Right ventricle myocardium superior (tissue), 1 donor: ENCODE results near the gene SUGP2. TPM values are rescaled to one million over a fixed set of nuclear protein-coding genes. Genes with fewer than 3 reads are reported as not detected.
"Not testable (repeated sequence)": the region's sequence is repeated elsewhere in the genome, so short reads cannot be mapped to it uniquely, and the experiment has no call there.

Experiments used
- ATAC-seq: fragments of 200-7000 bp; cut with Tn5 transposase; one replicate; pipeline ENCODE4 v1.9.1; 2020; ENCODE audit warnings: mild to moderate bottlenecking; ENCODE audit not compliant: poor library complexity
- DNase-seq: peaks from one replicate; pipeline ENCODE4 v3.0.0-alpha.2; 2020
- intact Hi-C: fragments of 100-400 bp; cut with DNase I; formaldehyde crosslinking; loops from one replicate; pipeline ENCODE4 v1.11.2; 2022
- total RNA-seq: library from RNA; stranded (reverse); fragmentation: NEBNext Ultra II Directional; extraction: Animal tissue kit (Norgen Biotek cat#: 25700); gene quantifications from one replicate; pipeline ENCODE4 v1.2.1, GENCODE V29; 2021
- donor health status: DM: no; HTN: yes; CAD: no; lungs with severe emphysema.

The SUGP2 gene
- total RNA-seq, 1 donor from 2014 or later = 58.8 TPM

GRCh38 chr19:19043881-19044280 lies 10.6 kb upstream of the SUGP2 start:
- no peak for ATAC-seq
- DNase-seq = no peak
- intact Hi-C loops = no loop called here

DNA sequence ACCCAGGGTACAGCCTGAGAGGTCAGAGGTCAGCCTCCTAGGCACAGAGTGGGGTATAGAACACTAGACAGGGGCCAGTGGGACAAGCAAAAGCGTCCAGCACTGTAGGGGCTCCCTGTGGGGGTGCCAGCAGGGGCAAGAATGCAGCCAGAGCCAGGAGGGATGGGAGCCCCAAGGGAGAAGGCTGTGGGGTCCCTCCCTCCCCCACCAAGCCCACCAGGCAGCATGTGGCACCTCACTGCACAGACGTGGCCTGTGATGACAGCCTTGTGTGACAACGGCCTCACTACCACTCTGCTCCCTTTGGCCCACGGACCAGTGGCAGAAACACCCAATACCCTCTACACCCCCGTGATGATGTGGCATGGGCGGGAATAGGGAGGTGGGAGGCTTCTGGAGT lies 10.2 kb upstream of the SUGP2 start:
- DNase-seq = no peak
- intact Hi-C loops = no loop called here
- ATAC-seq = no peak

GRCh38 chr19:19042732-19043280 lies 9.5 kb upstream of the SUGP2 start:
- ATAC-seq (no peak), DNase-seq (no peak)
- intact Hi-C loops = no loop called here

DNA sequence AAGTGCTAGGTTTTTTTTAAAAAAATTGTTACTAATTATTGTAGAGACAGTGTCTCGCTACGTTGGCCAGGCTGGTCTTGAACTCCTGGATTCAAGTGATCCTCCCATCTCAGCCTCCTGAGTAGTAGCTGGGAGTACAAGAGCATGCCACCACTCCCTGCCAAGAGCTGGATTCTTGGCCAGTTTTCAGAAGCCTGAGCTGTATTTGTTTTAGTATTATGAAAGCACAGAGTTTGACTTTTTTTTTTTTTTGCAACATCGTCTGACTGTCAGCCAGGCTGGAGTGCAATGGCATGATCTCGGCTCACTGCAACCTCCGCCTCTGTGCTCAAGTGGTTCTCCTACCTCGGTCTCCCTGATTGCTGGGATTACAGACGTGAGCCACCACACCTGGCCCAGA lies 7.1 kb upstream of the SUGP2 start:
- intact Hi-C loops = no loop called here
- DNase-seq = peak; percentile 58
- ATAC-seq = peak; percentile 69

- ATAC-seq = no peak
- intact Hi-C loops = no loop called here
These were observed 6.6 kb upstream of the SUGP2 start for GRCh38 chr19:19039901-19040300.

DNA sequence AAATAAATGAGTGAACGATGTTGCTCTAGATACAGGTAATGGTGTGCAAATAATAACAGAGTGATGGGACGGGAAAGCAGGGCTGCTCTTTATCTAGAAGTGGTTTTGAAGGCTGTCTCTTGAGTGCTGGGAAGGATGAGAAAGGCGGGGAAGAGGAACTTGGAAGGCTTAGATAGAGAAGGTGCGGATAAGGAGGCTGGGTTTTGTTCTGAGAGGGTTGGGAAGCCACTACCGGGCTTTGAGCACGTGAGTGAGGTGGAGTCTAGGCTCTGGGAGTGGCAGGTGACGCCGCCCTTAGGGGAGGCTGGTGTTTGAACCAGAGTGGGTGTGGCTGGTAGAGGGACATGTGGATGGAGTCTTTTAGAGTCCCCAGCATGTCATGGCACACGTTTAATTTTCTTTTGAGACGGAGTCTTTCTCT lies 897 bp upstream of the SUGP2 start:
- intact Hi-C loops = no loop called here
- ATAC-seq (no peak), DNase-seq (no peak)

More at GRCh38 chr19:19039901-19040300, 6.6 kb upstream of the SUGP2 start:
- DNase-seq = no peak

GRCh38 chr19:19033176-19033425 lies 216 bp downstream of the SUGP2 start:
- ATAC-seq = no peak
- intact Hi-C loops = no loop called here
- DNase-seq = no peak

DNA sequence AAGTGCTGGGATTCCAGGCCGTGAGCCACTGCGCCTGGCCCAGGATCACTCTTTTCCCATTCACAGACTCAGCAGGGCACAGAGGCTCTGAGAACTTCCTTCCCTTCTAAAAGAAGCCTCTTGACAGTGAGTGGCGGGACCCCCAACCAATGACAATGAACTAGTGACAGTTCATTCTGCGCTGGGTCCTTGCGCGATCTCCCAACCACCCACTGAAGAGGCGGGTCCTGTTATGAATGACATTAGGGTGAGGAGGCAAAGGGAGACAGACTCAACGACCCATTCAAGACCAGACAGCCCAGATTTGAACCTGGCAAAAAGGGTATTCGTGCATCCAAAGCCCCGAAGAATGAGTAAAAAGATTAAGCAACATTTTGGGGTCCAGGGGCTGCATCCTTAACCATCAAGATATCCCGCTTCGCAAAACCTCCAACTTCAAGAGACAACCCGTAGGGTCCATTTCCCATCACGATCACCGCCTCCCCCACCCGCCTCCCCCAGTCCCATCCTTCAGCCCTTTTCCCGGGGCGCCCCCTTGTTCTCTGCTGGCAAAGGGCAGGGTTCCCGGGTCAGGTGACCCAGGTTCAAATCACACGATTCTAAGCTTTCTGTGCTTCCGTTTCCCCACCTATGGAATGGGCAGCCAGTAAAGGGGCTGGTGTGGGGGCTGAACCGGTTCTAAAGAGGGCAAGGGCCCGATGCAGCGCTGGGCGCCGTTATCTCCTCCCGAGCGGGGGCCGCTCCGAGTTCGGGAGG lies 719 bp downstream of the SUGP2 start:
- ATAC-seq (peak; percentile 67), DNase-seq (peak; percentile 88)
- intact Hi-C loops = no loop called here

DNA sequence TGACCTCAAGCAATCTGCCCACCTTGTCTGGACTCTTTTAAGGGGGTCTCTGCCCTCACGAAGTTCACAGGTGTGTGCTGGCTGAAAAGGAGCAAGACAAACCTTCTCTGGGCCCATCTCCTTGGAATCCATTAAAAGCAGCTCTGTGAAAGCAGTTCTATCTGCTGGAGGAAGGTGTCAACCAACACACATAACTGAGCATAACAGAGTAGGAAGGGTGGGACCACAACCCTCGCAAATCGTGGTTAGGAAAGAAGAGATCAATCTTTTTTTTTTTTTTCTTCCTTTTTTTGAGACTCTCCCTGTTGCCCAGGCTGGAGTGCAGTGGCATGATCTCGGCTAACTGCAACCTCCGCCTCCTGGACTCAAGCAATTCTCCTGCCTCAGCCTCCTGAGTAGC lies 1.4 kb downstream of the SUGP2 start:
- intact Hi-C loops = no loop called here
- DNase-seq (no peak), ATAC-seq (no peak)

DNA sequence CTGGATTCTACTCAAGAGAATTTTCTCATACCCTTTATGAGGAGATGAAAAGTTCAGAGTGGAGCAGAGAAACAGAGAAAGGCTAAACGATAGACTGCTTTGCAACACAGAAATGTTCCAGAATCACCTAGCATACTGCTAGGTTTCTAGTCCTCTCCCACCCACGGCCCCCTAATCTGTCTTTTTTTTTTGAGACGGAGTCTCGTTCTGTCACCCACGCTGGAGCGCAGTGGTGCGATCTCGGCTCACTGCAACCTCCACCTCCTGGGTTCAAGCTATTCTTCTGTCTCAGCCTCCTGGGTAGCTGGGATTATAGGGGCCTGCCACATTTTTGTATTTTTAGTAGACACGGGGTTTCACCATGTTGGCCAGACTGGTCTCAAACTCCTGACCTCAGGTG lies 4.8 kb downstream of the SUGP2 start:
- intact Hi-C loops = no loop called here
- DNase-seq = no peak
- ATAC-seq = no peak

DNA sequence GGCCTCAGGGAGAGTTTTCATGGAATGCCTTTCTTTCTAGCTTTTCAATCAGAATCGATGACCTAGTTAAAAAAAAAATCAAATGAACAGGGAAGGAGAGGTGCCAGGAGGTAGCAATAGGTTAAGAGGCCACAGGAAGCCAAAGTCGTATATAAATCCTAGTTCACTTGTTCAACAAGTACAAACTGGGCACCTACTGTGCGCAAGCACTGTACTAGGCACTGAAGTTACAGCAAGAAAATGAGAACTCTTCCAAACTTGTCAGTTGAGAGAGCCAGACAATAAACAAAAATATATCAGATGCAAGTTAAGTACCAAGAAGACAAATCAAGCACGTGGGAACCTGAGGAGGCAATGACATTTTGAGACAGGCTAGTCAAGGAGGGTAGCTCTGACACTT lies 6.1 kb downstream of the SUGP2 start:
- intact Hi-C loops = no loop called here
- DNase-seq = no peak
- no peak for ATAC-seq

- ATAC-seq = peak; percentile 36
- DNase-seq = no peak
- intact Hi-C loops = no loop called here
These were observed 6.9 kb downstream of the SUGP2 start for GRCh38 chr19:19026299-19026971.

- ATAC-seq = no peak
- intact Hi-C loops = no loop called here
- DNase-seq = no peak
These were observed 7.5 kb downstream of the SUGP2 start for GRCh38 chr19:19025861-19026260.

DNA sequence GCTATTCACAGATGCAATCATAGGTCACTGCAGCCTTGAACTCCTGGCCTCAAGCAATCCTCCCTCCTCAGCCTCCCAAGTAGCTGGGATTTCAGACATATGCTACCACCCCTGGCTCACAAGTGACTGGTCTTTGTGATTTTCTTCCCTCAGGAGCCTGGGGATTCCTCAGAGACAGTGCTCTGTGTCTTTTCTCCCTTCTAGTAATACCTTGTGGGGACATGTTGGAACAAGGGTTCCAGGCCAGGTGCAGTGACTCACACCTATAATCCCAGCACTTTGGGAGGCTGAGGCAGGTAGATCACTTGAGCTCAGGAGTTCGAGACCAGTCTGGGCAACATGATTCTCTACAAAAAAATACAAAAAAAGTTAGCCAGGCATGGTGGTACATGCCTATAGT lies 9.9 kb downstream of the SUGP2 start:
- intact Hi-C loops, ATAC-seq, DNase-seq: not testable (repeated sequence)

DNA sequence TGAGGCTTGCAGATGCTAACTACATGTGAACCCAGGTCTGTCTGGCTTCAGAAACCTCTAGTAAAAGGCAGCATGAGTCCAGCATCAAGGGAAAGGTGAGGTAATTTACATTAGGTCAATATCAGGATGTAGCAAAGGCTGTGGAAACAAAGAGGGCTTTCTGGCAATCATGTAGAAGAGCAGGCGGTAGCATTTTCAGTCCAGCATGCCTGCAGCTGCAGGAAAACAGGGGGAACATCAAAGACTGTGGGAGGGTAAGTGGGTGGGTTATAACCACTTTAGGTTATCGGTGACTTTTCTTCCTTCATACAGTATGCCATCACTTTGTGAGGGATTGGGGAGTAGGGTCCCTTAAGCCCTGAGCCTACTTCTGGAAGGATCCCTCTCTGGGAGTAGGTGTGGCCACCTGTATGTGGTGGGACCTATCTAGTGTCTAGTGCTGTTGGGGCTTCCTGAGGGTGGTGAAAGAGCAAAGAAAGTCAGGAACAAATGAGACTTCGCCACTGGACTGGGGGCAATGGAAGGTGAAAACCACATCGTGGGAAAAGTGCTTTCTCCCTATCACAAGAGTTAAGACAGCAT lies 10.8 kb downstream of the SUGP2 start:
- intact Hi-C loops = no loop called here
- DNase-seq (no peak), ATAC-seq (no peak)

- ATAC-seq (no peak), DNase-seq (no peak)
- intact Hi-C loops = no loop called here
These were observed 12.2 kb downstream of the SUGP2 start for GRCh38 chr19:19021115-19021514.

GRCh38 chr19:19010551-19010950 lies 22.8 kb downstream of the SUGP2 start:
- ATAC-seq = no peak
- DNase-seq = no peak
- intact Hi-C loops = no loop called here

- no peak for ATAC-seq
These were observed 23.4 kb downstream of the SUGP2 start for GRCh38 chr19:19009951-19010350.

DNA sequence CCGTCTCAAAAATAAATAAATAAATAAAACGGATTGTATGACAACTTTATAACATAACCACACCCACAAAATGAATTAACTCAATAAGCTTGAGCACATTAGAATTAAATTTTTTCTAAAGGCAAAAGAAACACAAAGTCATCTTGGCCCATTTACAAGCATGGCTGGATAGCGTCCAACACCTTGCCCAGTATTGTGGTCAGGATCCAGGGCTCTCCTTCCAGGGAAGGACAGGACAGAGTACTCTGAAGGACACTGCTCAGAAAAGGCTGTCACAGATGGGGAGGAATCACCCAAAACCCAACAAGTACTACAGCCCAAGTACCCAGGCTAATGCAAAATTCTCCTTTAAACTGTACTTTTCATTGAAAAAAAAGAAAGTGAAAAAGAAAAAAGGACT lies 27.1 kb downstream of the SUGP2 start:
- DNase-seq (no peak), ATAC-seq (peak; percentile 41)

More at GRCh38 chr19:19009951-19010350, 23.4 kb downstream of the SUGP2 start:
- no peak for DNase-seq
- intact Hi-C loops = no loop called here

DNA sequence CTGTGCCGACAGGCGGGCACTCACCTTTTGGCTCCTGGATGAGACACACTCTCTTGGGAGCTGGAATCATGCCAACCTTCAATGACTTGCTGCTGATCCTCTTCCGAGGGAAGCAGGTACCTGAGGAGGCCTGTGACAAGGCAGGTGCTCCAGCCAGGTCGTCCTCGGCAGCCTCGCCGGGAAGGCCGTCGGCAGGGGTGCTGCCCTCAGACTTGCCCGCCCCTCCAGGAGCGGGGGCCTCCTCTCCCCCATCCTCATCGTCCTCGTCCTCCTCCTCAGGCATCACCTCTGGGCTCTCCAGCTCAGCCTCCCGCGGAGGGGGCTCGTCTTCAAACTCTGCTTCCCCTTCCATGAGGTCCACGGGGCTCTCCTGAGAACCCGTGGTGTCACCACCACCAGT lies 29.2 kb downstream of the SUGP2 start:
- intact Hi-C loops = no loop called here
- ATAC-seq = no peak
- DNase-seq = no peak

More for the DNA sequence above, 27.1 kb downstream of the SUGP2 start:
- intact Hi-C loops = no loop called here
